MCF 10A (cell line): ENCODE measurements around the gene SERTAD4. TPM values are rescaled to one million over a fixed set of nuclear protein-coding genes. Genes with fewer than 3 reads are reported as not detected.
A peak's percentile ranks its signal among the peaks of the same experiment; 100 is the strongest.

Source experiments
- BruUV-seq: library from RNA; stranded (reverse); fragments of 400-500 nt; replicated peaks from 2 replicates; lab custom pipeline; 2021; lab: Mats Ljungman, UMichigan
- CTCF ChIA-PET: fragments of 300-600 bp; sonication (Branson Sonifier 250); formaldehyde crosslinking; extraction: SDS; loops from one replicate; lab custom pipeline; 2021; ENCODE audit warnings: antibody characterized with exemption, inconsistent platforms; lab: Yijun Ruan, JAX
- POLR2A ChIA-PET: fragments of 300-600, 350-650 bp; sonication (Branson Sonifier 250); formaldehyde crosslinking; extraction: SDS; loops from one replicate; lab custom pipeline; 2020; ENCODE audit warnings: antibody characterized with exemption, inconsistent platforms; lab: Yijun Ruan, JAX
- DNase-seq: peaks from one replicate; pipeline ENCODE4 v3.0.0-alpha.2; 2018; ENCODE audit not compliant: unreplicated experiment
- H3K27ac Mint-ChIP-seq: one replicate; pipeline ENCODE4 v1.8.0; 2022; ENCODE audit warnings: mild to moderate bottlenecking, low read depth, mixed read lengths; ENCODE audit not compliant: unreplicated experiment
- H3K27me3 Mint-ChIP-seq: one replicate; pipeline ENCODE4 v1.8.0; 2022; ENCODE audit warnings: mixed read lengths; ENCODE audit not compliant: insufficient read depth, unreplicated experiment
- H3K36me3 Mint-ChIP-seq: one replicate; pipeline ENCODE4 v1.8.0; 2022; ENCODE audit warnings: mild to moderate bottlenecking, moderate library complexity, mixed read lengths; ENCODE audit not compliant: insufficient read depth, unreplicated experiment
- H3K4me1 Mint-ChIP-seq: one replicate; pipeline ENCODE4 v1.8.0; 2022; ENCODE audit warnings: mixed read lengths; ENCODE audit not compliant: insufficient read depth, unreplicated experiment
- H3K4me3 Mint-ChIP-seq: one replicate; pipeline ENCODE4 v1.8.0; 2022; ENCODE audit warnings: mild to moderate bottlenecking, moderate library complexity, mixed read lengths; ENCODE audit not compliant: unreplicated experiment
- H3K9me3 Mint-ChIP-seq: one replicate; pipeline ENCODE4 v1.8.0; 2022; ENCODE audit warnings: mixed read lengths; ENCODE audit not compliant: unreplicated experiment
- intact Hi-C: fragments of 100-400 bp; cut with micrococcal nuclease; formaldehyde crosslinking; loops from 2 replicates; pipeline ENCODE4 v1.14.1; 2022
- total RNA-seq: library from RNA; stranded (reverse); gene quantifications from 2 replicates; pipeline ENCODE4 v1.2.3, GENCODE V29; 2022
- TF ChIP-seq, protein P1 (sequence below): fragments of 200-600 bp; IDR thresholded peaks from one replicate; pipeline ENCODE4 v1.8.0; 2022; ENCODE audit warnings: antibody characterized with exemption, mild to moderate bottlenecking; ENCODE audit not compliant: unreplicated experiment

SERTAD4 gene
- total RNA-seq, 1 experiment from 2014 or later = 0.19 TPM

DNA sequence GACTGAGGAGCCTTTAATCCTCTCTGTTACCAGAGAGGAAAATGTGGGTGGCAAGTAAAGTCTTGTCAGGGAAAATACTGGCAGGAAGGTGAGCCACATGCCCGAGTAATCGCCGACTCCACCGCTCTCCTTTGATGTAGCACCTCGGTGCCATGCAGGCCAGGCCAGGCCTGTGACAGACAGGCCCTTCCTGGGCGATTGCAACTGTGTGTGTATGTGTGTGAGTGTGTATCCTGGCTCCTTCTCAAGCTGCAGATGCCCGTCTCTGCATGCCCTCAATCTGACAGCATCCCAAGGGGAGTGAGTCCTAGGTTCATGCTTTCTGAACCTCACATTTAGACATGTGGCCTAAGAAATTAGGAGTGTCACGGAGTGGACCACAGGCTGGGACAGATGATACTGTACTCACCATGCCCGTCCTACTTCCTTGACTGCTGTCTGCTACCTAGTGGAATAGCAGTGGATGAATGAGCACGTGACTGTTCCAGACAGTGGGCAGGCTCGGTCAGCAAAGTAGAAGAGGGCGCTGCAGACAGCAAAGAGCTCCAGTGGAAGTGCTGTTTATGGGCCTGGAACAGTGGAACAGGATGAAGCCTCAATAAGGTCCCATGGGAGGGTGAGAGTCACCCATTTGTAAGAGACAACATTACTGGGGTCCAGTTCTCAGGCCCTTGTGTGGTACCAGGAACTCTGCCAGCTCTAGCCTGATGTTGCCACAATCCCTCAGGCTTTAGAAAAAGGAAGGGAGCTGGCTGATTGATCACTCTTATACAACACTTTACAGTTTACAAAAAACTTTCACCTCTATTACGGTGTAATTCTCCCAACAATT lies 25.3 kb downstream of the SERTAD4 start:
- H3K9me3 Mint-ChIP-seq = no peaks in the 10 kb centered on the region
- peak overlapping the region; percentile 8 for H3K27ac Mint-ChIP-seq
- H3K36me3 Mint-ChIP-seq = no peaks in the 10 kb centered on the region
- TF ChIP-seq, protein P1, sequence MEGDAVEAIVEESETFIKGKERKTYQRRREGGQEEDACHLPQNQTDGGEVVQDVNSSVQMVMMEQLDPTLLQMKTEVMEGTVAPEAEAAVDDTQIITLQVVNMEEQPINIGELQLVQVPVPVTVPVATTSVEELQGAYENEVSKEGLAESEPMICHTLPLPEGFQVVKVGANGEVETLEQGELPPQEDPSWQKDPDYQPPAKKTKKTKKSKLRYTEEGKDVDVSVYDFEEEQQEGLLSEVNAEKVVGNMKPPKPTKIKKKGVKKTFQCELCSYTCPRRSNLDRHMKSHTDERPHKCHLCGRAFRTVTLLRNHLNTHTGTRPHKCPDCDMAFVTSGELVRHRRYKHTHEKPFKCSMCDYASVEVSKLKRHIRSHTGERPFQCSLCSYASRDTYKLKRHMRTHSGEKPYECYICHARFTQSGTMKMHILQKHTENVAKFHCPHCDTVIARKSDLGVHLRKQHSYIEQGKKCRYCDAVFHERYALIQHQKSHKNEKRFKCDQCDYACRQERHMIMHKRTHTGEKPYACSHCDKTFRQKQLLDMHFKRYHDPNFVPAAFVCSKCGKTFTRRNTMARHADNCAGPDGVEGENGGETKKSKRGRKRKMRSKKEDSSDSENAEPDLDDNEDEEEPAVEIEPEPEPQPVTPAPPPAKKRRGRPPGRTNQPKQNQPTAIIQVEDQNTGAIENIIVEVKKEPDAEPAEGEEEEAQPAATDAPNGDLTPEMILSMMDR = no peak
- DNase-seq = no peak
- H3K27me3 Mint-ChIP-seq = peaks cover 22% of the 10 kb centered on the region
- CTCF ChIA-PET = interaction anchor here (0.6 to 1.9 kb wide), 6 partner anchors 13 to 125 kb away, joined by 3 to 6 read pairs (median 4); no protein-coding TSS in a partner anchor
- H3K4me3 Mint-ChIP-seq = no peak overlapping the region
- POLR2A ChIA-PET = interaction anchor here (0.7 kb wide), 1 partner anchor 12 kb away, joined by 4 read pairs; no protein-coding TSS in a partner anchor
- intact Hi-C loops = no loop called here
- no TSS peak for BruUV-seq
- H3K4me1 Mint-ChIP-seq = peaks cover 10% of the 10 kb centered on the region

DNA sequence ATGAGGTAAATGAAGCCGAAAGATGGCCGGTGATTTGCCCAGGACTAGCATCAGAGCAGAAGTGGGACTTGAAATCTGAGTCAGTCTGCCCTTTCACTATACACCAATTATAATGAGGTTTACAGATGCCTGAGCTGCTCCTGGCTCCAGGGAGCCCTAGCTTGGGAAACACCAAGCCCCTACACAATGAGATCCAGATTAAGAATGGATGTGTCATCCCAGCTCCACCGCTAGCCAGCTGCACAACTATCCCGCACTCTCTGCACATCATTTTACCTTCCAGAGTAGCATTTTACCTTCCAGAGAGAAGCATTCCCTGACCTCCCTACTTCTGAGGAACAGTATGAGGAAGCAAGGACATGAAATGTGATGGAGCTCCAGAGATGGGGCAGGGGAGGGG lies 27.0 kb downstream of the SERTAD4 start:
- no peak for DNase-seq
- intact Hi-C loops = no loop called here
- H3K27ac Mint-ChIP-seq = no peak overlapping the region
- TF ChIP-seq, protein P1 = no peak
- H3K36me3 Mint-ChIP-seq = no peaks in the 10 kb centered on the region
- H3K27me3 Mint-ChIP-seq = peaks cover 11% of the 10 kb centered on the region
- H3K4me3 Mint-ChIP-seq = no peak overlapping the region
- CTCF ChIA-PET = interaction anchor here (0.7 to 1.2 kb wide), 4 partner anchors 10 to 101 kb away, joined by 3 read pairs; no protein-coding TSS in a partner anchor
- peaks cover 10% of the 10 kb centered on the region for H3K4me1 Mint-ChIP-seq
- no TSS peak for BruUV-seq
- POLR2A ChIA-PET = interaction anchor here (1.2 kb wide), 1 partner anchor 12 kb away, joined by 6 read pairs; no protein-coding TSS in a partner anchor
- no peaks in the 10 kb centered on the region for H3K9me3 Mint-ChIP-seq

DNA sequence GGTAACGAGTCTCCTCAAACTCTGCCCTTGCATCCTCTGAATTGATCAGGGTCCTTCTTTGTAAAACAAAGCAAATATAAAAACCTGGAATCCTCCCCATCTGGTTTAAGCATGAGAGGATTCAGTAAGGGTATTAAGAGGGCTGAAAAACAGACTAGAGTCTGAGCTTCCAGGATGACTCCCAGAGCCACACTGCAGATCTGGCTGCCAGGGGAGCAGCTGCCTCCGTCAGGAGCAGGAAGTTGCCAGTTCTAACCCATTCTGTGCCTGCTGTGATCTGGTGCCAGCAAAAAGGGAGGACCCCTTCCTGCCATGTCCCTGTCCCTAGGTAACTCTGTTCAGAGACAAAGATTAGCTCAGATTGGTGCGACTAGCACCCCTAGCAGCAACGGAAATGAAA lies 27.5 kb downstream of the SERTAD4 start:
- Mint-ChIP-seq H3K27ac (no peak overlapping the region), H3K4me3 (no peak overlapping the region), H3K36me3 (no peaks in the 10 kb centered on the region), H3K9me3 (no peaks in the 10 kb centered on the region), H3K27me3 (peaks cover 6% of the 10 kb centered on the region), H3K4me1 (peaks cover 10% of the 10 kb centered on the region)
- no peak for DNase-seq
- ChIA-PET CTCF (interaction anchor here (0.8 to 1.2 kb wide), 3 partner anchors 9 to 84 kb away, joined by 3 read pairs; no protein-coding TSS in a partner anchor), POLR2A (interaction anchor here (1.2 kb wide), 1 partner anchor 12 kb away, joined by 6 read pairs; no protein-coding TSS in a partner anchor)
- intact Hi-C loops = no loop called here
- TF ChIP-seq, protein P1 = no peak
- no TSS peak for BruUV-seq
